ENCODE results near the gene ITPR1.
A peak's percentile ranks its signal among the peaks of the same experiment; 100 is the strongest.

Gene ITPR1

GRCh38 chr3:4825436-4826236 is 332.5 kb downstream of the ITPR1 start:
- no peak for DNase-seq (ENCODE audit: low read depth in 2 of 2)

GRCh38 chr3:4826237-4827100 is 333.3 kb downstream of the ITPR1 start:
- no peak for DNase-seq (ENCODE audit: low read depth in 2 of 2)

DNA sequence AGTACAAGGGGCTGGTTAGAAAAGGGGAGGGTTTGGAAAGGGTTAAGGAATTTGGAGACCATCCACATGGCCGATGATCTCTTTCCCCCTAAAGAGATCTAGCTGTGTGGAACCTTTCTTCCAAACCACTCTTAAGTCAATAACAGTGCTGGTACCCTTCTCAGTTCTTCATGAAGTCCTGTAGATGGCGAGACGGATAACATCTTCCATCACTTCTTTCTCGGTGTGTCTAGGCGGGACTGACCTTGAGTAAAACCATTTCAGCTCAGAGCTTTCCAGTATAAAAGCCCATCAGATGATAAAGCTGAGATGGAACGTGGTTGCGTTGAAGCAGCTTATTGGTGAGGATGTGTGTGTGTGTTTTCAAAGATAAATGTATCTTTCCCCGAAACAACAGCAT is 334.6 kb downstream of the ITPR1 start:
- no peak for DNase-seq (ENCODE audit: low read depth in 2 of 2)

DNA sequence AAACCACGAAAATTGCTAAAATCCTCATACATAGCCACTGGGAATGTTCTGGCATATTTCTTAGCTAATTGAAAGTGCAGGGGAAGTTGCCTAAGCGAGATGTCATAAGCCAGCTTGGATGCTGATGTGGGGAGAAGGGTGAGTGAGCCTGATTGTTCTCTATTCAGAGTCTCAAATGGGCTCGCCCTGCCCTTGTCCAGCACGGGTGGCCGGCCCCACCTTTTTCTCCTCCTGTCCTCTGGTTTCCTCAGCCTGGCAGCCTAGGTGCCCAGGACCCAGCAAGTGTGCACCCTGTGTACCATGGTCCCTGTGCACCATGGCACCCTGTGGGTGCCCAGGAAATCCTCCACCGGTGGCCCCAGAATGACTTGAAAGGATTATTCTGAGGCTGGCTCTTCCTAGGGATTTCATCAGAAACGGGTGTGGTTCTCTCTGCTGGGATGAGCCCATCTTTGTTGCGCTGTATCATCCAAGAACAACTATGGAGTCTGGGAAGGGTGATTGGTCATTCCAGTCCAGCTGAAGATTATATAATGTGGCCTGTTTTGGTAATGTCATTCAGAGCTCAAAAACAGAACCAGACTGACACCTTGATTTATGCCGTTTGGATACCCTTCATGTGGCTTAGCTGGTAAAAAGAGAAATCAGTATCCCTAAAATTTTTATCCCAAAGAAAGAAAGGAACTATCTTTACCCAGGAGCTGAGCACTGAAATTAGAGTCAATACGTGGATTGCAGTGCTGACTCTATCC is 335.3 kb downstream of the ITPR1 start:
- no peak for DNase-seq (ENCODE audit: low read depth in 2 of 2)

GRCh38 chr3:4829031-4829394 is 335.9 kb downstream of the ITPR1 start:
- DNase-seq (ENCODE audit: low read depth in 2 of 2): no peak

DNA sequence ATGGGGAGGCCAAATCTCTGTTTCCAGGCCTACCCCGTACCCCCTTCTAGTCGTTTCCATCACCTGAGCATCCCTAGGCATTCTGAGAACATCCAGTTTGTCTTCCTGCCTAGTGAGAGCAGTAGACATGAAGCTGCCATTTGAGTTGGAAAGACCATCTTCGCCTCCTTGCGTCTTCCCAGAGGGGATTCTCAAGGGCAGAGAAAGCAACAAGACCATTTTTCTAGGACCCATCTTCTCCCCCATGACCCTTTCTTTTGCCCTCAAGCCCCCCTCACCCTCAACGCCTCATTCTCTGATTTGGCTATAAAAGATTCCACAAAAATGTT is 337.4 kb downstream of the ITPR1 start:
- DNase-seq (ENCODE audit: low read depth in 2 of 2): no peak

DNA sequence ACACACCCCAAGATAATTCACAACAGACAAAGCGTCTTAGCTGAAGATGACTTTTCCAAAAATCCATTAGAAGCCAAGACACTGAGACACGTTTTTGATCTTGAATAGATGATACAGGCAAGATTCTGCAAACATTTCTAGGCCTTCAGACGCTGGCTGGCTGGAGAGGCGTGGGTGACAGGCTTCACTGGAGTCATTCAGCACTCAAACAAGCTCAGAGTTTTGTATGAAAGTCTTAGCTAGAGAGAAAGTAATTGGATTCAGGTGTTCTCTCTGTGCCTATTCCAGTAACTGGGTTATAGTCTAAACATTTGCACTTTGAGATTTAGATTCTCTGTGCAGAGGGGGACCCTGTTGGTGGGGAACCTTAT is 338.4 kb downstream of the ITPR1 start:
- no peak for DNase-seq (ENCODE audit: low read depth in 2 of 2)

- no peak for DNase-seq (ENCODE audit: low read depth in 2 of 2)
Observed at GRCh38 chr3:4833471-4833870, 340.3 kb downstream of the ITPR1 start.

- peak in 1 of 2 donors; percentile 37 for DNase-seq (ENCODE audit: low read depth in 2 of 2)
Observed at GRCh38 chr3:4834403-4834866, 341.3 kb downstream of the ITPR1 start.

DNA sequence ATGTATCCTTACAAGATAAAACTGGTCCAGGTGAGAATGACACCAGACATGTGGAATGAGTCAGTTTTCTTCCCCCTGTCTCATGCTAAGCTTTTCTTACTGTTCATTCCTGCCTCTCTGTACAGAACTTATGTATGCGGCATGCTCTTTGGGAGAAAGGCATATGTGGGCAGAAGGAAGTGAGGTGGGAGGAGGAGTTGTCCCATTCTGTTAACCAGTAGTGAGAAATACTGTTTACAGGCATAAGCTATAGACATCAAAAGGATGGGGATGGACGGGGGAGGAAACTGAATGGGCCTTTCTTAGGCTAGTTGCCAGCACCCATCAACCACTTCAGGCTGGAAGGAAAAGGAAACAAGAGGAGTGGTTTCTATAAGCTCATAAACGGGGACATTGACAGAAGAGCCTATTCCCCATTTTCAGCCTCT is 342.5 kb downstream of the ITPR1 start:
- no peak for DNase-seq (ENCODE audit: low read depth in 2 of 2)

DNA sequence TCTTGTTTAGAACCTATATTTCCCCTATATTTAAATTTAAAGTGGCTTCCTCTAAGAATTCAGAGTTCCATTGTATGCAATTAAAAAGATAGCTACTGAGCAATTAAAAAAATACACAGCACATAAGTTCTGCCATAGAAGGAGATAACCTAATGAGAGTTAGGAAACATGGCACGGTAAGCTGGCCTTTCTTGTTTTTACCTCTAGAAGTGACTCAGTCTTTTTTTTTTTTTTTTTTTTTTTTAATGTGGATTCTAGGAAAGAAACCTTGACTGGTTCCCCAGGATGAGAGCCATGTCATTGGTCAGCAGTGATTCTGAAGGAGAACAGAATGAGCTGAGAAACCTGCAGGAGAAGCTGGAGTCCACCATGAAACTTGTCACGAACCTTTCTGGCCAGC is 343.4 kb downstream of the ITPR1 start:
- no peak for DNase-seq (ENCODE audit: low read depth in 2 of 2)

DNA sequence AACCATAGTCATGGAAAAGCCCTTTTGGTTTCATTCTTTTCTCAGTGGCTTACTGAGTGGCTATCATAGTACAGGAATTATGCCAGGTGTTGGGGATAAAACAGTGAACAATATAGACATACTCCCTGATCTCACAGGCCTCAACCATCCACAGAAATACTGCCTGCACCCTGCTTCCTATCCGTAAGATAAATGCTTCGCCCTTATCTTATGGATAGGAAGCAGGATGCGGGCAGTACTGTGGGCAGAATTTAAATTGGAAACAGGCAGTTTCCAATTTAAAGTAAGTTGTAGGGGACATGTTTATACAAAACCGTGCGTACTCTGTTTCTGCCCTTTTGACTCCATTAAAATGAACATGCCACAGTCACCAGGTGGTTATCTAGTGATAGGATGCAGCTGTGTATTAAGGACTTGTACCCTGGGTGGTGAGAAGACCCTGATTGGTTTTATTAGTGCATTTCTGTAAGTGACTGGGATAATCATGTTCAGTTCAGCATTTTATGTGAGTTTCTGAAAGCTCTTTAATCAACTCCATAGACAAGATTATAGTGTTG is 344.3 kb downstream of the ITPR1 start:
- no peak for DNase-seq (ENCODE audit: low read depth in 2 of 2)

DNA sequence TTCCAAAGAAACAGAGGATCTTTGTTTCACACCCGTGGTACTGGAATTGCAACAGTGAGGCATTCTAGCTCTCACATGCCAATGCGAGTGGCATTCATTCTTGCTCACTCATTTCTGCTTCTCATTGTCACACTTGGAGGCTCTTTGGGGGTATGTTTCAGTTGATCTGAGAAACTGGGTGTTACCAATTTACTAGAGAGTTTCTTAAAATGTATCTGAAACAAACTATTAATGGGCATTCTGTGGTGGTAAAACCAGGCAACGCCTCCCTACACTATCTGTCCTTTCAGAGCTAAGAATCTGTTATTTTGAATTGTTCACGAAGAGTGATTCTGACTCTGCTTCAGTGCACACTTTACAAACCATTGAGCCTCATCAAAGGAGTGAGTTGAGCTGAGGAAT is 345.5 kb downstream of the ITPR1 start:
- DNase-seq (ENCODE audit: low read depth in 2 of 2): no peak

- no peak for DNase-seq (ENCODE audit: low read depth in 2 of 2)
Observed at GRCh38 chr3:4839278-4839677, 346.1 kb downstream of the ITPR1 start.

- DNase-seq (ENCODE audit: low read depth in 2 of 2): no peak
Observed at GRCh38 chr3:4841225-4841624, 348.1 kb downstream of the ITPR1 start.

GRCh38 chr3:4841776-4842440 is 348.8 kb downstream of the ITPR1 start:
- DNase-seq (ENCODE audit: low read depth in 2 of 2): no peak

DNA sequence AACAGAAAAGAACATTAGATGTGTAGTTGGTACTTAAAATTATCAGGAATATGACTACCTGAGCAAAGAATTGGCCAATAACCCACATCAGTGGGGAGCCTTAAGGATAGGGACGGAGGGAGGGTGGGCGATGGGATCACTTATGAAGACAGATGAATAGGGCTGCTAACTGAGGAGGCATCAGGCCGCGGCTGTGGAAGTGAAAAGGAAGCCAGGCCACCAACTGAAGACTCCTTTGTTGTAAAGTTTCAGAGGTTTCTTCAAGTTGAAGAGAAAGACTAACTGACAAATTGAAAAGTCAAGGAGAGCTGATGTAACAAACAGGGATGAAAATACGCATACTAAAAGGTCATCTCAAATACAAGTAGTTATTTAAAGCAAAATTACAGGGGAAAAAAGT is 350.5 kb downstream of the ITPR1 start:
- DNase-seq (ENCODE audit: low read depth in 2 of 2): no peak

- no peak for DNase-seq (ENCODE audit: low read depth in 2 of 2)
Observed at GRCh38 chr3:4845882-4846281, 352.7 kb downstream of the ITPR1 start.

DNA sequence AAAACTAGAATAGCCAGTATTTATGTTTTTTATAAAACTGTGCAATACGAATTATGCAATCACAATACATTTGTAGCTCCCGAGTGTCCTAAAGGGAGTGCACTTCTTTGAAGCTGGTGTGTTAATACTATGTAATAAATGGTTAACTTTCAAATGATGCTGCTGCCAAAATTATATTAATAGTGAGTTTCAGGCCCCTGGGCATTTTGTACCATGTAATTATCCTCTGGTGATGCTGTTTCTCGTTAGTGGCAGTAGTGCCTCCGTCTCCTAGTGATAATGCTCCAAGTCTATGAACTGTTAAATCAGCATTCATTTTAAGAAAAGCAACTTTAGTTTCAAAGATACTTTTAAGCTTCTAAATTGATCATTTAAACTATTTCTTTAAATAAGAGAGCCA is 353.4 kb downstream of the ITPR1 start:
- DNase-seq (ENCODE audit: low read depth in 2 of 2): no peak

GRCh38 chr3:4848176-4848825 is 355.2 kb downstream of the ITPR1 start:
- no peak for DNase-seq (ENCODE audit: low read depth in 2 of 2)

- DNase-seq (ENCODE audit: low read depth in 2 of 2): no peak
Observed at GRCh38 chr3:4849136-4849535, 356.0 kb downstream of the ITPR1 start.

Measured in stimulated activated CD4-positive, alpha-beta T cell treated with anti-CD3 and anti-CD28 coated beads, Interleukin-1b, Interleukin-23, amount 100 ng/mL, for 1 hour (primary cell).